ENCODE measurements around the gene STK32A.

The STK32A gene

GRCh38 chr5:147434049-147434448 lies 199.2 kb downstream of the STK32A start:
- Histone ChIP-seq H3K36me3 (ENCODE audit: control insufficient read depth, insufficient read depth, low read length) (no peaks in the 10 kb centered on the region), H3K4me3 (ENCODE audit: insufficient read depth, low read depth, low read length, poor library complexity, severe bottlenecking) (no peak overlapping the region), H3K9me3 (ENCODE audit: control insufficient read depth, low read length) (no peaks in the 10 kb centered on the region), H3K27ac (ENCODE audit: insufficient read depth, low read length, poor library complexity, severe bottlenecking) (no peak overlapping the region), H3K4me1 (ENCODE audit: control insufficient read depth, insufficient read depth, low read length, poor library complexity, severe bottlenecking) (no peaks in the 10 kb centered on the region), H3K27me3 (replicated peaks; ENCODE audit: control insufficient read depth, insufficient read depth, low read length, poor library complexity, severe bottlenecking) (no peaks in the 10 kb centered on the region)
- DNase-seq, result no peak

GRCh38 chr5:147436596-147436995 lies 201.8 kb downstream of the STK32A start:
- DNase-seq, result no peak
- Histone ChIP-seq H3K27ac (ENCODE audit: insufficient read depth, low read length, poor library complexity, severe bottlenecking) (no peak overlapping the region), H3K4me3 (ENCODE audit: insufficient read depth, low read depth, low read length, poor library complexity, severe bottlenecking) (no peak overlapping the region), H3K4me1 (ENCODE audit: control insufficient read depth, insufficient read depth, low read length, poor library complexity, severe bottlenecking) (no peaks in the 10 kb centered on the region), H3K36me3 (ENCODE audit: control insufficient read depth, insufficient read depth, low read length) (no peaks in the 10 kb centered on the region), H3K9me3 (ENCODE audit: control insufficient read depth, low read length) (no peaks in the 10 kb centered on the region), H3K27me3 (replicated peaks; ENCODE audit: control insufficient read depth, insufficient read depth, low read length, poor library complexity, severe bottlenecking) (no peaks in the 10 kb centered on the region)

- no peaks in the 10 kb centered on the region for H3K27me3 ChIP-seq (replicated peaks; ENCODE audit: control insufficient read depth, insufficient read depth, low read length, poor library complexity, severe bottlenecking)
- H3K9me3 ChIP-seq (ENCODE audit: control insufficient read depth, low read length), result no peaks in the 10 kb centered on the region
- no peak overlapping the region for H3K27ac ChIP-seq (ENCODE audit: insufficient read depth, low read length, poor library complexity, severe bottlenecking)
- no peak overlapping the region for H3K4me3 ChIP-seq (ENCODE audit: insufficient read depth, low read depth, low read length, poor library complexity, severe bottlenecking)
- H3K36me3 ChIP-seq (ENCODE audit: control insufficient read depth, insufficient read depth, low read length), result no peaks in the 10 kb centered on the region
- no peak for DNase-seq
- H3K4me1 ChIP-seq (ENCODE audit: control insufficient read depth, insufficient read depth, low read length, poor library complexity, severe bottlenecking), result no peaks in the 10 kb centered on the region
Observed at GRCh38 chr5:147437161-147437596, 202.4 kb downstream of the STK32A start.

All from effector memory CD4-positive, alpha-beta T cell (primary cell).